GM12801 (cell line): ENCODE data around the gene MEGF11.

ENCODE experiments used
- TF ChIP-seq, protein P1 (sequence below): IDR thresholded peaks from one replicate; pipeline ENCODE4 v1.5.1; 2011; ENCODE audit warnings: control low read depth; ENCODE audit not compliant: insufficient read length; ENCODE audit errors: extremely low read depth

MEGF11 gene

DNA sequence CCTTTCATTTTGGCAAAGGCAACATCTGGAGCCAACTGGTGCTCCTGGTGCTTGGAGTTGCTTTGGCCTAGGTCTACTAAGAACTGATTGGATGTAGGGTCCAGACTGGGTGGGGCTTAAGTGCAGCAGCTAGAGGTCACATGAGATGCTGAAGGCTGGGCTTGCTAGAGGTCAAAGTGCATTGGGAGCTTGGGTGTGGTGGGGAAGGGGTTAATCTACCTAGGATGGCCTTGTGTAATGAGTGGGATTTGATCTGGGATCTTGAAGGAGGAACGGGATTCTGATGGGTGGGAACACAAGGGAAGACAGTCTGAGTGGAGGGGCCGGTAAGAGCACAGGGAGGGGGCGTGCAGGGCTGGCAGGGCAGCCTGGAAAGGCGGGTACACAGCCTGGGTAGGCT lies 258.7 kb downstream of the MEGF11 start:
- TF ChIP-seq, protein P1, sequence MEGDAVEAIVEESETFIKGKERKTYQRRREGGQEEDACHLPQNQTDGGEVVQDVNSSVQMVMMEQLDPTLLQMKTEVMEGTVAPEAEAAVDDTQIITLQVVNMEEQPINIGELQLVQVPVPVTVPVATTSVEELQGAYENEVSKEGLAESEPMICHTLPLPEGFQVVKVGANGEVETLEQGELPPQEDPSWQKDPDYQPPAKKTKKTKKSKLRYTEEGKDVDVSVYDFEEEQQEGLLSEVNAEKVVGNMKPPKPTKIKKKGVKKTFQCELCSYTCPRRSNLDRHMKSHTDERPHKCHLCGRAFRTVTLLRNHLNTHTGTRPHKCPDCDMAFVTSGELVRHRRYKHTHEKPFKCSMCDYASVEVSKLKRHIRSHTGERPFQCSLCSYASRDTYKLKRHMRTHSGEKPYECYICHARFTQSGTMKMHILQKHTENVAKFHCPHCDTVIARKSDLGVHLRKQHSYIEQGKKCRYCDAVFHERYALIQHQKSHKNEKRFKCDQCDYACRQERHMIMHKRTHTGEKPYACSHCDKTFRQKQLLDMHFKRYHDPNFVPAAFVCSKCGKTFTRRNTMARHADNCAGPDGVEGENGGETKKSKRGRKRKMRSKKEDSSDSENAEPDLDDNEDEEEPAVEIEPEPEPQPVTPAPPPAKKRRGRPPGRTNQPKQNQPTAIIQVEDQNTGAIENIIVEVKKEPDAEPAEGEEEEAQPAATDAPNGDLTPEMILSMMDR: no peak

DNA sequence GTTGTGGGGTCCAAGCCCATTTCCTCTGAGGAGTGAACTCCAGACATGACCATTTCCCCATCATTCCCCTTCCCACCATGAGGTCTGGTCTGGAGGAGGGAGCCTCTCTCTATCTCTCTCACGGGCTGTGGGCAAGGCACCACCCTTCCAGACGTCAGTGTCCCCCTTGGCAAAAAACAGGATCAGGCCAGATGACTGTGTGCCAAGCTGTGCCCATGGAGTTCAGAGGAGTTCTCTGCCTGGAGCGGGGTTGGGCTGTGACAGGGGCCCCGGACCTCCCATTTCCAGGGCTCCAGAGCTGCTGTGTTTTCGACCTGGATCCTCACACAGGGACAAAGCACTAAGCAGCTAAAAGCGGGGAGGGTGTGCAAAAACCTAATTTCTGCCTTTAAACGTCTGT lies 259.8 kb downstream of the MEGF11 start:
- TF ChIP-seq, protein P1: no peak

- TF ChIP-seq, protein P1: no peak
Observed at GRCh38 chr15:65993236-65993635, 260.3 kb downstream of the MEGF11 start.

DNA sequence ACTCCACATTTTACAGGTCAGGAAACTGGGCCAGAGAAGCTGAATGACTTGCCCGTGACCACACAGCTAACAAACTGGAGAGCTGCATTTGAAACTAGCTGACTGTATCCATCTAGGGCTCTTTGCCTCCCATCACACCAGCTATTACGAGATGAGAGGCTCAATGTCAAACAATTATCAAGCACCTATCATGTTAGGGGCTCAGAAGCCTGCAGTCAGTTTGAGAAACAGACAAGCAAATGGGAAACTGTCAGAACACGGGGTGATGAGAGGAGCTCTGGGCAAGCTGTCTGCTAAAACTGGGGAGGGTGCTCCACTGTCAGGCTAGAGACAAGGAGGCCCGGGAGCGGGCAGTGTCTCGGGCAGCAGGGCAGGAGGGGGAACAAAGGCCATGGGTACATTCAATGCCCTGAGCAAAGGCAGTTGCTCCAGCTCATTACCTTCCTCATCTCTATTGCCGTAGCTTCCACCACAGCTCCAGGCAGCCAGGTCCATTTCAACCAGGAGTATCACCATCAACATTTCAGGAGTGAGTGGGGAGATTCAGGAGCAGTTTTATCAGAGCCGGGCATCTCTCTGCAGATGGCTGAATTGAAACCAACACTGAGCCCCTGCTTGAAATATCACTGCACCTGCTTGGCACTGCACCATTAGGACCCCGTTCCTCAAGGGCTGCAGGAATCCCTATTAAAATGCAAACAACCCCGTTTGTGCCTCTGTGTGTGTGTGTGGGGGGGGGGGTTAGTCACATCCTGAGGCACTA lies 261.6 kb downstream of the MEGF11 start:
- TF ChIP-seq, protein P1: no peak

GRCh38 chr15:65990298-65990981 lies 263.1 kb downstream of the MEGF11 start:
- TF ChIP-seq, protein P1: no peak

DNA sequence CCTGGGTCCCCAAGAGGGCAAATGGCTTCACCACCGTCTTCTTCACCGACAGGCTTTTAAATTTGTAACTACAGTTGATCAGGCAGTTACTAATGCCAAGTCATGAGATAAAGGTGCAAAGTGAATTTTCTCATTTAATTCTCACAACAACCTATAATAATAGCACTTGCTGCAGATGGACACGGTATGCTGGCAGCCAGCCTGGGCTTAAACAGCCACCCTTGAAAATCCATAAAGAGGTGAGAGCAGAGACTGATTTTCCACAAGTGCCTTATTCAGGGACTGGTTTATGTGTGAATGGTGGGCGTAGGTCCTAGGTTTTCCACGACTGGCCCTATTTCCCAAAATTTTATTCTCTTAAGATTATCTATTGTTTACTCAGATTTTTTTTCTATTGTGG lies 266.4 kb downstream of the MEGF11 start:
- TF ChIP-seq, protein P1: no peak

DNA sequence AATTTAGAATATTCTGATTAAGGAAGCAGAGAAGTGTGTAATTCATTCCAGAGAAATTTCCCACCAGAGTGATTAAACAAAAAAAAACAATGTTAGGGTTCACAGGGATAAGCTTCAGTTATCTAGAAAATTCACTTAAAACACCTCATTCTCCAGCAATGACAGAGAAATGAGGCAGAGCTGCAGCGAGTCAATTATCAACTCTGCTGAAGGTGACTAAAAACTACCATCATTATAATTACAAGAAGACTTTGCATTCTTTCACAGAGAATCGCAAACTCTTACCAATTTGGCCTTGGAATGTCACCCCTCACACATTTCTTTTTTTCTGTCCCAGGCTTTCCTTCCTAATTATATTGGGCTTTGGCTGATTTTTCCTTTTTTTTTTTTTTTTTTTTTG lies 267.1 kb downstream of the MEGF11 start:
- TF ChIP-seq, protein P1: no peak
